Endodermal cell (in vitro differentiated cells): ENCODE data around the gene PALM3. TPM values are rescaled to one million over a fixed set of nuclear protein-coding genes. Genes with fewer than 3 reads are reported as not detected.

Experiments used
- DNase-seq: peaks from one replicate; pipeline ENCODE4 v3.0.0-alpha.2; 2017
- H3K27ac ChIP-seq: 2 replicates; pipeline ENCODE4 v1.5.1; 2013; ENCODE audit warnings: mild to moderate bottlenecking, low read depth, low read length, moderate library complexity
- H3K27me3 ChIP-seq: 2 replicates; pipeline ENCODE4 v1.6.1; 2013; ENCODE audit warnings: mild to moderate bottlenecking, low read length, moderate library complexity; ENCODE audit not compliant: insufficient read depth, control insufficient read depth, poor library complexity, severe bottlenecking
- H3K36me3 ChIP-seq: 2 replicates; pipeline ENCODE4 v1.7.0; 2013; ENCODE audit warnings: mild to moderate bottlenecking, low read length, moderate library complexity; ENCODE audit not compliant: control insufficient read depth, insufficient read depth
- H3K4me1 ChIP-seq: one replicate; pipeline ENCODE4 v1.7.0; 2013; ENCODE audit warnings: low read length; ENCODE audit not compliant: control insufficient read depth, insufficient read depth
- H3K4me3 ChIP-seq: 2 replicates; pipeline ENCODE4 v1.5.1; 2013; ENCODE audit warnings: mild to moderate bottlenecking, low read length, moderate library complexity
- H3K9ac ChIP-seq: 2 replicates; pipeline ENCODE4 v1.6.1; 2013; ENCODE audit warnings: mild to moderate bottlenecking, low read length, moderate library complexity; ENCODE audit not compliant: poor library complexity, severe bottlenecking; ENCODE audit errors: extremely low read depth
- H3K9me3 ChIP-seq: 2 replicates; pipeline ENCODE4 v1.6.1; 2013; ENCODE audit warnings: mild to moderate bottlenecking, low read length, moderate library complexity; ENCODE audit not compliant: control insufficient read depth
- H3K27ac Mint-ChIP-seq: 2 replicates; pipeline ENCODE4 v1.8.0; 2020; ENCODE audit warnings: mixed read lengths
- H3K27me3 Mint-ChIP-seq: 2 replicates; pipeline ENCODE4 v1.8.0; 2021; ENCODE audit warnings: mild to moderate bottlenecking, mixed read lengths; ENCODE audit not compliant: insufficient read depth
- H3K36me3 Mint-ChIP-seq: 2 replicates; pipeline ENCODE4 v1.8.0; 2020; ENCODE audit warnings: low read depth, mixed read lengths
- H3K4me1 Mint-ChIP-seq: 2 replicates; pipeline ENCODE4 v1.8.0; 2020; ENCODE audit warnings: mixed read lengths
- H3K4me3 Mint-ChIP-seq: 2 replicates; pipeline ENCODE4 v1.8.0; 2020; ENCODE audit warnings: mild to moderate bottlenecking, moderate library complexity, mixed read lengths
- H3K9me3 Mint-ChIP-seq: 2 replicates; pipeline ENCODE4 v1.8.0; 2020; ENCODE audit warnings: mild to moderate bottlenecking, mixed read lengths
- CTCF ChIP-seq: fragments of 200-600 bp; sonication (generic); conservative IDR thresholded peaks from 2 replicates; pipeline ENCODE4 v1.5.0; 2021; ENCODE audit warnings: antibody characterized with exemption, mild to moderate bottlenecking
- WGBS, 2 experiments: methylation state at CpG; one replicate each; pipeline versions ENCODE4 v1.1.5 to v1.1.7; 2013; ENCODE audit warnings: missing lambda C conversion rate in 2 of 2, mixed read lengths in 1 of 2; ENCODE audit not compliant: insufficient coverage in 1 of 2, insufficient read length in 1 of 2; 5-methylcytosine and 5-hydroxymethylcytosine counted together
- total RNA-seq, 2 donors: library from RNA; stranded (reverse); fragmentation: NEBNext Ultra II Directional in 1 of 2; extraction: Animal tissue kit (Norgen Biotek cat#: 25700) in 1 of 2; gene quantifications; 2 replicates in 1 of 2; 3 replicates in 1 of 2; pipeline ENCODE4 v1.2.1, GENCODE V29; 2021

PALM3 gene
- total RNA-seq, 2 donors from 2014 or later: 1.3 to 4.9 TPM

- H3K36me3 ChIP-seq: no peaks in the 10 kb centered on the region
- no peaks in the 10 kb centered on the region for H3K4me1 ChIP-seq
- H3K4me3 ChIP-seq: no peak overlapping the region
- peaks cover 35% of the 10 kb centered on the region for H3K27me3 ChIP-seq
- H3K27ac ChIP-seq: no peak overlapping the region
- Mint-ChIP-seq H3K9me3 (no peaks in the 10 kb centered on the region), H3K27me3 (peaks cover 54% of the 10 kb centered on the region), H3K36me3 (peaks cover 19% of the 10 kb centered on the region), H3K4me3 (no peak overlapping the region), H3K4me1 (no peaks in the 10 kb centered on the region), H3K27ac (no peak overlapping the region)
- TF ChIP-seq CTCF: no peak
- no peak for DNase-seq
- 94 to 96% methylated on average over 2 to 3 of the region's 3 CpGs for WGBS, 2 experiments
- H3K9me3 ChIP-seq: no peaks in the 10 kb centered on the region
- H3K9ac ChIP-seq: no peak overlapping the region
Measured at GRCh38 chr19:14055396-14055795, 6.5 kb downstream of the PALM3 start.

GRCh38 chr19:14054721-14055120 is 7.2 kb downstream of the PALM3 start:
- no peak overlapping the region for H3K9ac ChIP-seq
- Mint-ChIP-seq H3K9me3 (no peaks in the 10 kb centered on the region), H3K4me1 (no peaks in the 10 kb centered on the region), H3K27ac (no peak overlapping the region), H3K36me3 (peaks cover 21% of the 10 kb centered on the region), H3K4me3 (no peak overlapping the region), H3K27me3 (peaks cover 48% of the 10 kb centered on the region)
- no peak overlapping the region for H3K27ac ChIP-seq
- TF ChIP-seq CTCF: no peak
- H3K9me3 ChIP-seq: no peaks in the 10 kb centered on the region
- H3K36me3 ChIP-seq: no peaks in the 10 kb centered on the region
- no peak overlapping the region for H3K4me3 ChIP-seq
- WGBS, 2 experiments: 83% methylated on average over 4 to 10 of the region's 11 CpGs
- peaks cover 35% of the 10 kb centered on the region for H3K27me3 ChIP-seq
- DNase-seq: no peak
- H3K4me1 ChIP-seq: no peaks in the 10 kb centered on the region

GRCh38 chr19:14054099-14054498 is 7.8 kb downstream of the PALM3 start:
- Mint-ChIP-seq H3K4me3 (no peak overlapping the region), H3K36me3 (peaks cover 21% of the 10 kb centered on the region), H3K4me1 (no peaks in the 10 kb centered on the region), H3K27ac (no peak overlapping the region), H3K9me3 (no peaks in the 10 kb centered on the region), H3K27me3 (peaks cover 43% of the 10 kb centered on the region)
- no peaks in the 10 kb centered on the region for H3K9me3 ChIP-seq
- no peak for TF ChIP-seq CTCF
- WGBS, 2 experiments: 87 to 100% methylated on average over 3 to 6 of the region's 6 CpGs
- H3K36me3 ChIP-seq: peaks cover 2% of the 10 kb centered on the region
- H3K27ac ChIP-seq: no peak overlapping the region
- peaks cover 29% of the 10 kb centered on the region for H3K27me3 ChIP-seq
- no peak overlapping the region for H3K4me3 ChIP-seq
- H3K4me1 ChIP-seq: no peaks in the 10 kb centered on the region
- DNase-seq: no peak
- no peak overlapping the region for H3K9ac ChIP-seq
